ACC112 (cell line): ENCODE measurements around the gene DIDO1.

Experiments
- H2AFZ ChIP-seq: fragments of 200-600 bp; sonication (generic); one replicate; pipeline ENCODE4 v1.6.0; 2017; ENCODE audit warnings: antibody characterized with exemption, low read length; ENCODE audit not compliant: unreplicated experiment
- H3K27ac ChIP-seq: fragments of 200-600 bp; sonication (generic); 2 replicates; pipeline ENCODE4 v1.5.1; 2014; ENCODE audit warnings: low read depth, mild to moderate bottlenecking, antibody characterized with exemption, low read length, moderate library complexity
- H3K27me3 ChIP-seq: fragments of 200-600 bp; sonication (generic); 2 replicates; pipeline ENCODE4 v1.6.1; 2014; ENCODE audit warnings: mild to moderate bottlenecking, antibody characterized with exemption, low read length, moderate library complexity, mixed read lengths; ENCODE audit not compliant: insufficient read depth
- H3K36me3 ChIP-seq: fragments of 200-600 bp; sonication (generic); 2 replicates; pipeline ENCODE4 v1.6.1; 2016; ENCODE audit warnings: mild to moderate bottlenecking, antibody characterized with exemption, low read length, moderate library complexity, mixed read lengths; ENCODE audit not compliant: insufficient read depth
- H3K4me1 ChIP-seq: fragments of 200-600 bp; sonication (generic); one replicate; pipeline ENCODE4 v1.6.1; 2016; ENCODE audit warnings: low read length, mixed read lengths; ENCODE audit not compliant: insufficient read depth, unreplicated experiment, control insufficient read depth
- H3K4me3 ChIP-seq: fragments of 200-600 bp; sonication (generic); 2 replicates; pipeline ENCODE4 v1.5.1; 2014; ENCODE audit warnings: mild to moderate bottlenecking, low read depth, low read length
- H3K79me2 ChIP-seq: fragments of 200-600 bp; sonication (generic); one replicate; pipeline ENCODE4 v1.6.0; 2016; ENCODE audit warnings: low read length; ENCODE audit not compliant: control insufficient read depth, unreplicated experiment, insufficient read depth

The DIDO1 gene

GRCh38 chr20:62898093-62898964, 28.0 kb downstream of the DIDO1 start:
- H3K27me3 ChIP-seq = no peaks in the 10 kb centered on the region
- peaks cover 20% of the 10 kb centered on the region for H3K36me3 ChIP-seq
- H2AFZ ChIP-seq = no peak overlapping the region
- H3K79me2 ChIP-seq = no peaks in the 10 kb centered on the region
- H3K4me1 ChIP-seq = peaks cover 2% of the 10 kb centered on the region
- no peak overlapping the region for H3K27ac ChIP-seq
- H3K4me3 ChIP-seq = no peak overlapping the region

- H2AFZ ChIP-seq = no peak overlapping the region
- H3K27me3 ChIP-seq = no peaks in the 10 kb centered on the region
- no peak overlapping the region for H3K27ac ChIP-seq
- H3K36me3 ChIP-seq = peaks cover 25% of the 10 kb centered on the region
- H3K79me2 ChIP-seq = no peaks in the 10 kb centered on the region
- no peaks in the 10 kb centered on the region for H3K4me1 ChIP-seq
- H3K4me3 ChIP-seq = no peak overlapping the region
These were observed 28.6 kb downstream of the DIDO1 start for GRCh38 chr20:62897666-62898065.

- H3K36me3 ChIP-seq = peaks cover 30% of the 10 kb centered on the region; the same call in 1 of the 2 replicates
- no peak overlapping the region for H3K27ac ChIP-seq
- no peaks in the 10 kb centered on the region for H3K4me1 ChIP-seq
These were observed 29.8 kb downstream of the DIDO1 start for GRCh38 chr20:62896526-62896925.

GRCh38 chr20:62895539-62895938, 30.8 kb downstream of the DIDO1 start:
- Histone ChIP-seq H3K79me2 (no peaks in the 10 kb centered on the region), H3K27ac (no peak overlapping the region), H3K4me3 (no peak overlapping the region), H3K4me1 (no peaks in the 10 kb centered on the region), H3K27me3 (no peaks in the 10 kb centered on the region), H3K36me3 (peaks cover 40% of the 10 kb centered on the region; the same call in 1 of the 2 replicates), H2AFZ (no peak overlapping the region)

More at GRCh38 chr20:62896526-62896925, 29.8 kb downstream of the DIDO1 start:
- no peaks in the 10 kb centered on the region for H3K27me3 ChIP-seq
- no peak overlapping the region for H3K4me3 ChIP-seq
- H2AFZ ChIP-seq = no peak overlapping the region
- H3K79me2 ChIP-seq = no peaks in the 10 kb centered on the region

GRCh38 chr20:62894261-62894660, 32.0 kb downstream of the DIDO1 start:
- Histone ChIP-seq H3K36me3 (peaks cover 41% of the 10 kb centered on the region; the same call in 1 of the 2 replicates), H2AFZ (no peak overlapping the region), H3K79me2 (no peaks in the 10 kb centered on the region), H3K4me1 (no peaks in the 10 kb centered on the region), H3K27me3 (no peaks in the 10 kb centered on the region), H3K4me3 (no peak overlapping the region), H3K27ac (no peak overlapping the region)

GRCh38 chr20:62893700-62894099, 32.6 kb downstream of the DIDO1 start:
- Histone ChIP-seq H3K36me3 (peaks cover 41% of the 10 kb centered on the region; the same call in 1 of the 2 replicates), H3K27ac (no peak overlapping the region), H2AFZ (no peak overlapping the region), H3K4me1 (no peaks in the 10 kb centered on the region), H3K27me3 (no peaks in the 10 kb centered on the region), H3K79me2 (no peaks in the 10 kb centered on the region), H3K4me3 (no peak overlapping the region)

GRCh38 chr20:62892348-62893304, 33.7 kb downstream of the DIDO1 start:
- H3K4me1 ChIP-seq = peaks cover 10% of the 10 kb centered on the region
- no peak overlapping the region for H3K4me3 ChIP-seq
- H3K27me3 ChIP-seq = no peaks in the 10 kb centered on the region
- H3K27ac ChIP-seq = no peak overlapping the region
- H3K36me3 ChIP-seq = peaks cover 41% of the 10 kb centered on the region; the same call in 1 of the 2 replicates
- H2AFZ ChIP-seq = no peak overlapping the region
- no peaks in the 10 kb centered on the region for H3K79me2 ChIP-seq

GRCh38 chr20:62891111-62891510, 35.2 kb downstream of the DIDO1 start:
- H3K4me3 ChIP-seq = no peak overlapping the region
- H3K27ac ChIP-seq = no peak overlapping the region
- no peaks in the 10 kb centered on the region for H3K79me2 ChIP-seq
- H2AFZ ChIP-seq = no peak overlapping the region
- no peaks in the 10 kb centered on the region for H3K27me3 ChIP-seq
- H3K36me3 ChIP-seq = peaks cover 41% of the 10 kb centered on the region; the same call in 1 of the 2 replicates
- peaks cover 15% of the 10 kb centered on the region for H3K4me1 ChIP-seq

- Histone ChIP-seq H3K27me3 (no peaks in the 10 kb centered on the region), H3K79me2 (no peaks in the 10 kb centered on the region), H3K4me3 (no peak overlapping the region), H3K36me3 (peaks cover 41% of the 10 kb centered on the region; the same call in 1 of the 2 replicates), H2AFZ (no peak overlapping the region), H3K27ac (no peak overlapping the region), H3K4me1 (peaks cover 15% of the 10 kb centered on the region)
These were observed 35.9 kb downstream of the DIDO1 start for GRCh38 chr20:62890444-62890843.

- Histone ChIP-seq H3K36me3 (peaks cover 40% of the 10 kb centered on the region; the same call in 1 of the 2 replicates), H3K4me1 (peaks cover 15% of the 10 kb centered on the region)
These were observed 36.4 kb downstream of the DIDO1 start for GRCh38 chr20:62889871-62890270.

More at GRCh38 chr20:62889871-62890270, 36.4 kb downstream of the DIDO1 start:
- H3K27me3 ChIP-seq = no peaks in the 10 kb centered on the region
- H3K27ac ChIP-seq = no peak overlapping the region
- H3K4me3 ChIP-seq = no peak overlapping the region
- no peaks in the 10 kb centered on the region for H3K79me2 ChIP-seq
- no peak overlapping the region for H2AFZ ChIP-seq
